Neutrophil (primary cell): ENCODE results near the gene ANKRD28.

Source experiments
- H3K27ac ChIP-seq: fragments of 200-600 bp; sonication (generic); 2 replicates; pipeline ENCODE4 v1.5.1; 2016; ENCODE audit warnings: mild to moderate bottlenecking, moderate library complexity
- H3K27me3 ChIP-seq: fragments of 200-600 bp; sonication (generic); 2 replicates; pipeline ENCODE4 v1.6.0; 2016; ENCODE audit warnings: mild to moderate bottlenecking
- H3K36me3 ChIP-seq: fragments of 200-600 bp; sonication (generic); 2 replicates; pipeline ENCODE4 v1.5.1; 2017
- H3K4me1 ChIP-seq, 2 experiments: fragments of 200-600 bp in 1 of 2; sonication (generic) in 1 of 2; 1 replicate in 1 of 2; 2 replicates in 1 of 2; pipeline versions ENCODE4 v1.5.1 to v1.6.1; 2013 to 2016; ENCODE audit warnings: low read depth in 1 of 2, low read length in 1 of 2, mild to moderate bottlenecking in 1 of 2, moderate library complexity in 1 of 2; ENCODE audit not compliant: control insufficient read depth in 1 of 2, insufficient read depth in 1 of 2
- H3K4me3 ChIP-seq, 2 experiments: fragments of 200-600 bp in 1 of 2; sonication (generic) in 1 of 2; 1 replicate in 1 of 2; 2 replicates in 1 of 2; pipeline ENCODE4 v1.5.1; 2013 to 2016; ENCODE audit warnings: low read depth in 1 of 2, low read length in 1 of 2, mild to moderate bottlenecking in 1 of 2, moderate library complexity in 1 of 2
- H3K9me3 ChIP-seq: fragments of 200-600 bp; sonication (generic); 2 replicates; pipeline ENCODE4 v1.5.1; 2016
- CTCF ChIP-seq: fragments of 200-600 bp; sonication (generic); IDR thresholded peaks from 2 replicates; pipeline ENCODE4 v1.5.1; 2016; ENCODE audit warnings: antibody characterized with exemption

ANKRD28 gene

GRCh38 chr3:15681668-15682067 is 116.1 kb downstream of the ANKRD28 start:
- Histone ChIP-seq H3K4me1 (peaks cover 13 to 22% of the 10 kb centered on the region in 2 experiments), H3K4me3 (no peak overlapping the region), H3K36me3 (peaks cover 29% of the 10 kb centered on the region), H3K27me3 (no peaks in the 10 kb centered on the region), H3K27ac (no peak overlapping the region), H3K9me3 (no peaks in the 10 kb centered on the region)
- no peak for TF ChIP-seq CTCF

GRCh38 chr3:15679306-15679705 is 118.5 kb downstream of the ANKRD28 start:
- Histone ChIP-seq H3K27me3 (no peaks in the 10 kb centered on the region), H3K27ac (peak overlapping the region; percentile 46), H3K9me3 (no peaks in the 10 kb centered on the region), H3K36me3 (peaks cover 39% of the 10 kb centered on the region), H3K4me3 (no peak overlapping the region), H3K4me1 (peaks cover 13 to 22% of the 10 kb centered on the region in 2 experiments)
- no peak for TF ChIP-seq CTCF

- H3K36me3 ChIP-seq = peaks cover 67% of the 10 kb centered on the region
- no peaks in the 10 kb centered on the region for H3K27me3 ChIP-seq
- H3K4me3 ChIP-seq = no peak overlapping the region
- peaks cover 4 to 5% of the 10 kb centered on the region in 2 experiments for H3K4me1 ChIP-seq
- no peak for TF ChIP-seq CTCF
- H3K27ac ChIP-seq = no peak overlapping the region
- H3K9me3 ChIP-seq = no peaks in the 10 kb centered on the region
Observed at GRCh38 chr3:15676259-15676658, 121.5 kb downstream of the ANKRD28 start.

- H3K27ac ChIP-seq = no peak overlapping the region
Observed at GRCh38 chr3:15673536-15673935, 124.2 kb downstream of the ANKRD28 start.

GRCh38 chr3:15667484-15667883 is 130.3 kb downstream of the ANKRD28 start:
- H3K36me3 ChIP-seq = peaks cover 35% of the 10 kb centered on the region
- no peak overlapping the region for H3K27ac ChIP-seq
- no peaks in the 10 kb centered on the region for H3K27me3 ChIP-seq
- no peak for TF ChIP-seq CTCF
- H3K4me1 ChIP-seq = no peaks in the 10 kb centered on the region
- no peak overlapping the region for H3K4me3 ChIP-seq
- no peaks in the 10 kb centered on the region for H3K9me3 ChIP-seq

More at GRCh38 chr3:15673536-15673935, 124.2 kb downstream of the ANKRD28 start:
- H3K9me3 ChIP-seq = no peaks in the 10 kb centered on the region
- H3K36me3 ChIP-seq = peaks cover 81% of the 10 kb centered on the region
- TF ChIP-seq CTCF = no peak
- no peak overlapping the region for H3K4me3 ChIP-seq
- no peaks in the 10 kb centered on the region for H3K4me1 ChIP-seq
- H3K27me3 ChIP-seq = no peaks in the 10 kb centered on the region

- no peak for TF ChIP-seq CTCF
Observed at GRCh38 chr3:15666277-15666676, 131.5 kb downstream of the ANKRD28 start.

More at GRCh38 chr3:15666277-15666676, 131.5 kb downstream of the ANKRD28 start:
- no peak overlapping the region for H3K4me3 ChIP-seq
- no peak overlapping the region for H3K27ac ChIP-seq
- peaks cover 6% of the 10 kb centered on the region for H3K27me3 ChIP-seq
- peaks cover 24% of the 10 kb centered on the region for H3K36me3 ChIP-seq
- no peaks in the 10 kb centered on the region for H3K9me3 ChIP-seq
- no peaks in the 10 kb centered on the region for H3K4me1 ChIP-seq
